Measurements from ENCODE around the gene CCDC12.

The CCDC12 gene

DNA sequence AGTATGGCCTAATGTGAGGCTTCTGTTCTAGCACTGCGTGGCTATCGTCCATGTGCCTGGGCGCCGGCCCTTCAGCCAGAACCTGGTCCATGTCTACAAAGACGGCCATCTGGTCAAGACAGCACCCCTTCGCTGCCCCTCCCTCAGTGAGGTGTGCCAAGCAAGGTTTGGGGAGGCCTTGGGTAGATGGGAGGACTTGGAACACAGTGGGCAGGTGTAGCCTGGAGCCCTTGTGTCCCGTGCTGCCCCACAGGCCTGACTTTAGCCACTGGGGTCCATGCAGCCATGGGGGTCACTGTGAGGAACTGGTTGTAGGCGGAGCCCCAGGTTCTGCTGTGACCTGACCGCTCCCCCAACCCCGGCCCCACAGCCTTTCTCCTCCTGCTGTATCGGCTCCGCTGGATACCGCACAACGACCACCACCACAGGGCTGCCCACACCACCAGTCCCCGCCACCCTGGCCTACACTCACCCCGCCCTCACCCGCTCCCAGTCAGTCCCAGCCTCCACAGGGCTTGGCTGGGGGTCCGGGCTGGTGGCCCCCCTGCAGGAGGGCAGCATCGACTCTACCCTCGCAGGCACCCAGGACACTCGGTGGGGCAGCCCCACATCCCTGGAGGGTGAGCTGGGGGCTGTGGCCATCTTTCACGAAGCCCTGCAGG lies 19.5 kb upstream of the CCDC12 start:
- no peak for DNase-seq

DNA sequence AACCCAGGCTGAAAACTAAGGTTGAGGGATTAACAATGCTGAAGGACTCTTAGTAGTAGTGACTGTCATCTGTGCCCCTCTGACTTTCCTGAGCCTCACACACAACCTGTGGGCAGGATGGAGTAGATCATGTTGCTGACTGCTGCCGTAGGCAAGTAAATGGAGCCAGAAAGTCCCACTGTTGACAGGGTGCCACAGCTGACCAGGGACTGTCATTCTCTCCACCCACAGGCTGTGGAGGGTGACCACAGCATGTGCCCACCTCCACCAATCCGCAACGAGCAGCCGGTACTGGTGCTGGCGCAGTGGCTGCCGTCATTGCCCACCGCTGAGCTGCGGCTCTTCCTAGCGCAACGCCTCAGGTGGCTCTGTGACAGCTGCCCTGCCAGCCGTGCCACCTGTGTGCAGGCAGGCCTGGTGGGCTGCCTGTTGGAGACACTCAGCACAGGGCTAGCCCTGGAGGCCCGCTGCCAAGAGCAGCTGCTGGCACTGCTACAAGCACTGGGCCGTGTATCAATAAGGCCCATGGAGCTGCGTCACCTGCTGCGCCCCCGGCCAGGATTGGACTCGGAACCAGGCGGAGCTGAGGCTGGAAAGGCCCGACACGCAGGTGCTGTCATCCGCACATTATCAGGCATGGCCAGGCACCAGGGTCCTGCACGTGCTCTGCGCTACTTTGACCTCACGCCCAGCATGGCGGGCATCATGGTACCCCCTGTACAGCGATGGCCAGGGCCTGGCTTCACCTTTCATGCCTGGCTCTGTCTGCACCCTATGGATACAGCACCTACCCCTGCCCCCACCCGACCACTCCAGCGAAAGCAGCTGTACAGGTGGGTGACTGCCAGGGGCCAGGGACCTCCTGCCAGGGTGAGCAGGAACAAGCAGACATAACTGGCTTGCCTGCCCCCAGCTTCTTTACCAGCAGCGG lies 18.5 kb upstream of the CCDC12 start:
- DNase-seq, result no peak

DNA sequence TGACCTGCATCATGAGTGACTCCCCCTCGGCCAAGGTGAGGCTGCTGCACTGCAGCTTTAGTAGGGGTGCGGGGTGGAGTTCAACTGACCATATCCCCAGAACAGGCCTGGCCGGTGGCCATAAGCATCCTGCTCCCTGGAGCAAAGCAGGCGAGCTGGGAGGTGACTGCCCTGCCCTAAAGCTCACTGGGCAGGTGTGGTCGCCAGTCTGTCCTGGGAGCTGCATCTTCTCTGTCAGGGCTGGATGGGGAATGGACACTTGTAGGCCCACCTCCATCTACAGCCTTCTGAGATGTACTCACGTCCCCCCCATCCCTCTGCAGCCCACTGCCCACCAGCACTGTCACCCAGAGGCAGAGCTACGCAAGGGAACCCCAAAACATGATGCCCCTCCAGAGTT lies 17.4 kb upstream of the CCDC12 start:
- DNase-seq, result no peak

DNA sequence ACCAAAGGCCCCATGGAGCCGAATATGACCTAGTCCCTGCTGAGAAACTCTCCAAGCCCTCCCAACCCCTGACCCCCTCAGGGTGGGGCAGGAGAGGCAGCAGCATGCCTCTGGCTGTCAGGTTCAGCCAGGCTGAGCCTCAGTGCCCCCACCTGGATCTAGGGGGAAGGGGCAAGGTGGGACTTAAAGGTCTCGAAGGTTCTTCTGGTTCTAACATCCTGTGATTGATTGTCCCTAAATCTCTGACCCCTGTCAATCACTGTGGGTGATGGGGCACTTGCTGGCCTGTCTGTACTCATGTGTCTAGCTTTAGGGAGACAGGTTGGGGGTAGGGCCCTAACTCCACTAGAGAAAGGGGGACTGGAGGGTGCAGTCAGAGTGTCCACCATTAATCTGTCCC lies 16.7 kb upstream of the CCDC12 start:
- DNase-seq, result no peak

DNA sequence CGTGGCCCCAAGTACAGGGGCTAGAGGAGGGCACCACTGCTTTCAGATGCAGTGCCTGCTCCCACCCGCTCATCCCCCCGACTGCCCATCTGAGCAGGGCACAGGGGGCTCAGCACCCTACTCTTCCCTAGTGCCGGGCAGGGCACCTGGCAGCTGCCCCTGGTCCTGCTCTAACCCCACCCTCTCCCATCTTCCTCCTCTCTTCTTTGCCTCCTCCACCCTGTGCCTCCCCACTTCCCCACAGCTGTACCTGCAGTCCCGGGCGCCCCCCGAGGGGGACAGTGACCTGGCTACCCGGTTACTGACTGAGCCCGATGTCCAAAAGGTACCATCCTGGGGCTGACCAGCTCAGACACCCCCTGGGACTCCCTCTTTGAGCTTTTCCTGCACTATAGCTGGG lies 15.7 kb upstream of the CCDC12 start:
- no peak for DNase-seq

DNA sequence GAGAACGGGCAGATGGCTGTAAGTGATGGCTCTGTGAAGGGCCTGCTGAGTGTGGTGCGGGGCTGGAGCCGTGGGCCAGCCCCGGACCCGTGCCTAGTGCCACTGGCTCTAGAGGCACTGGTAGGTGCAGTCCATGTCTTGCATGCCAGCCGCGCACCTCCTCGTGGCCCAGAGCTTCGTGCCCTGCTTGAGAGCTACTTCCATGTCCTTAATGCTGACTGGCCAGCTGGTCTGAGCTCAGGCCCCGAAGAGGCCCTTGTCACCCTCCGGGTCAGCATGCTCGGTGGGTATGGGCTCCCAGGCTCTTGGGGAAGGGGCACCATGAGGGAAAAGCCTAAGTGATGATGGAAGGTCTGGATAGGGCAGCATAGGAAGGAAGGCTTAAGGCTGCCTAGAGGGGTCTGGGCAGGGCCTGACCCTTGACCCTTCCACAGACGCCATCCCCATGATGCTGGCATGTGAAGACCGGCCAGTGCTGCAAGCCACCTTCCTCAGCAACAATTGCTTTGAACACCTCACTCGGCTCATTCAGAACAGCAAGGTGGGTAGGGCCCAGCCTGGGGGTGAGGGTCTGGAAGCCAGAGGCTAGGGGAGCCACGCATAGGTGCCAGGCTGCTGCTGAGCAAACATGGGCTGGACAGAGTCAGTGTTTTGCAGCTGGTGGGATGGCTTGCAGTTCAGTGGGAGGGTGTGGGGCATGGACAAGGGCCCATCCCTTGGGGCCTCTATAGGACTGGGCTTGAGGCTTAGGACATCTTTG lies 15.0 kb upstream of the CCDC12 start:
- DNase-seq, result no peak

DNA sequence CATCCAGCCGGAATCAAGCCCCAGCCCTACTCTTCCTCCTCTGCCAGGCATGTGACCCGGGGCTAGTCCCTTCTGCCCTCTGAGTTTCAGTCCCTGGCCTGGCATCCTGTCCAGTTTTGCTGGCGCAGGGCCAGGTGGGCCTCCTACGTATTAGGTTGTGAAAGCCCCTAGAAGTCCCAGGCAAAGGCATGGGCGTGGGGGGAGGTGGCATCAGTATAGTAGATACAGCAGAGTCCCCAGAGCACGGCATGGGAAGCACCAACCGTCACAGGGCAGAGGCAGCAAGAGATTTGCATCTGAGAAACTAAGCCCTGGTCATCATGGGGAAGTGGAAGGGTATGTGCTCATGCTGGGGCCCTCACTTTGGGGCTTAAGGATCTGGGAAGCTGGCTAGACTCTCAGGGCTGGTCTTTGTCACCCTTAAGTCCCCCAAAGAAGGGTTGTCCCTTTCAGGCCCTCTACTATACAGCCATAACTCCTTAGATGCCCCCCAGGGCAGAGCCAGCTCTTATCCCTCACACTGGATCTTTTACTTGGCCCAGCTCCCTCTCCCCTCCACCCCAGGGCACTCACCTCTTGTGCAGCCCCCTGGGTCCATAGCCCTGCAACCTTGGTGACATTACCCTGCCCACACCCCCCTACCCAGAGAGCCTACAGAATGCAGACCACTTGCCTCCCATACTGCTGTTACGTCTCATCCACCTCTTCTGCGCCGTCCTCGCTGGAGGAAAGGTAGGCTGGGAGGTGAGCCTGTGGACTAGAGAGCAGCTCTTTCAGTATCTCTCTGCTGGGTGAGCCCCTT lies 14.2 kb upstream of the CCDC12 start:
- DNase-seq, result no peak

DNA sequence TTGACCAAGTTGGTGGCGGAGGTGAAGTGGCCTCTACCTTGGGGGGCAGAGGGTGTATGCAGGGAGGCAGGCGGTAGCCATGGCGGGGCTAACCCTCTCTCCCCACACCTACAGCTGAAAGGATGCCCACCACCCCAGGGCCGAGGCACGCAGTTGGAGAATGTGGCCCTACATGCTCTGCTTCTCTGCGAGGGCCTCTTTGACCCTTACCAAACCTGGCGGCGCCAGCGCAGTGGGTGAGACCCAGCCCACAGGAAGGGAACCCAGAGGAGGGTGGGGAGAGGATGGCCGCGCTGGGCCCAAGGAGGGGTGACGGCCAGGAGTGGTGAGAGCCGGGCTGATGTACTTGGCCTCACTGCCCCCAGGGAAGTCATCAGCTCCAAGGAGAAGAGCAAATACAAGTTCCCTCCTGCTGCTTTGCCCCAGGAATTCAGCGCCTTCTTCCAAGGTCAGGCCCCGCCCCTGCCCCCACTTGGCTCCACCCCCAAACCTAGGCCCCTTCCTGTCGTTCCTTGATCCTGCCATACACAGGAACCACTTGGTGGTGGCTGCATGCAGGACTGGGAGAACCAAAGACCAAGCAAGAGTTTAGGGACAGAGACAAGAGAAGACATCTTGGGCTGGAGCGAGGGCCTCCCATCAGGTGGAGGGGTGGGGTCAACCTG lies 12.7 kb upstream of the CCDC12 start:
- DNase-seq, result no peak

DNA sequence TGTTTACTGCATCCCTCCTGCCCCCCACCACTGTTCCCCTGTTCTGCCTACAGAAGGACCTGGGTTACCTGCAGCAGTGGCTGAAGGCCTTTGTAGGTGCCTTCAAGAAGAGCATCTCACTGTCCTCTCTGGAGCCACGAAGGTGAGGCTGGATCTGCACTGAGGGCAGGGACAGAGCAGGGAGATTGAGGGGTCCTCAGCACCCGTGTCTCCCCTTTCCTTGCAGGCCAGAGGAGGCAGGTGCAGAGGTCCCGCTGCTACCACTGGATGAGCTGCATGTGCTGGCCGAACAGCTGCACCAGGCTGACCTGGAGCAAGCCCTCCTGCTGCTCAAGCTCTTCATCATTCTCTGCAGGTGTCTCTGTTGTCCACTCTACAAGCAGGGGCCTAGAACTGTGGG lies 12.1 kb upstream of the CCDC12 start:
- no peak for DNase-seq

DNA sequence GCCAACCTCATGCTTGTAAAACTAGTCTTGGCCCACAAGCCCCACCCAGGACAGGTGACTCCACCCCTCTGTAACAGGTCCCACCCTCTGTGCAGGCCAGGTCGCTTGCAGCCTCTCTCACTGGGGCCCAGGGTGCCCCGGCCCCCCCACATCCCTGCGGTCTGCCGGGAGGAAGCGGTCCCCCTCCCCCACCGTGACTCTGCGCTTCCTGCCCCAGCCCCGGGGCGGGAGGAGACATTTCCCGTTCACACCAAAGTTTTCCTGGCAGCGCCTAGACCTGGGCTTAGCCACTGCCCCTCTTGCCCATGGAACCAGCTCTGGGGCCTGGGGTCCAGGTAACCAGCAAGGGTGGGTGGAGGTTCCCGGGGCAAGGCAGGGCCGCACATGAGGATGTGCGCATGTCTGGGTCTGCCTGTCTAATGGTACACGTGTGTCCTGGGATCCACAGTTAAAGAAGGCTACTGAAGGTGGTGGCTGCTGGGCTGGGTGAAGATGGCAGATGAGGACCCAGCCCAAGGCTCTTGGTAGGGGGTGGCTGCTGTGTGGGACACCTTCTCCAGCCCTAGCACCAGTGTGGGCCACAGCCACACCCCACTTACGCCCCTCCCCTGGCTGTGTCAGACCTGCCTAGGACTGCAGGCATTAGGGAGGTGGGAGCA lies 11.3 kb upstream of the CCDC12 start:
- no peak for DNase-seq

DNA sequence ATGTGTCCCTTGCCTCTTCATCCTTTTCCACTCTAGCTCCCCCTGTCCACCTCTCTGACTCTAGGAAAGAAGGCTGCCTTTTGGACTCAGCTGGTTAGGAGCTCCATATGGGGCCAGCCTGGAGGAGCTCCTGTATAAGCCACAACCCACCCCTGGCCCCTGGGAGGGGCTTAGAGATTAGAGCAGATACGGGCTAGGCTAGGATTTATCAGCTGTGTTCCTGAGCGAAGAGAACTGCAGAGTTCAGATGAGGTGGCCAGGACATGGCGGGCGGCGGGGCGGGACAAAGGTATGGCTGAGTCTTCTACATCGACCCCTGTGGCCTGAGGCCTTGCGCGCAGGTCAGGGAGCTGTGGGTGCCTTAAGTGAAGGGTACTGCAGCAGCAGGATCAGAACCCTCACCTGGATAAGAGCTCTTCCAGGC lies 10.8 kb upstream of the CCDC12 start:
- DNase-seq, result no peak

DNA sequence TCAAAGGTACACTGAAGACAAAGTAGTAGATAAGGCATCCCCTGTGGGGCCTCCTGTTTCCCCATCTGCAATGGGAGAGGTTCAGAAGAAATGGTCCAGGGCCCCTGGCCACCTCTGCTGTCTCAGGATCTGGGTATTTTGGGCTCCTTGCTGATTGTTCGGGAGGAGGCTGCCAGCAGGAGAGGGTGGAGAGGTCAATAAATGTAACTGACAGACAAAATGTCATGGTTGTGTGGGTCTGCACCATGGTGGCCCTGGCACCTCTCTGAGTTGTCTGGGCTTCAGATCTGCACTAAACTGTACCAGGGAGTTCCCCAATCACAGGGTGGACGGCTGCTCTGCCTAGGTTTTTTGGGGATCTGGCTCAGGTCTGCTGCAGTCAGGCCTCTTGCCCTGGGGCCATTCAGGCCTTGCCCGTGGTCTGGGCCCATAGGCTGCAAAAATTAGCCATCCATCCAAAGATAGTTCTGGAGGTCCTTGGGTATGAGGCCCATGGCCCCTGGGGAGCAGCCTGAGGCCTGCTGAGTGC lies 10.3 kb upstream of the CCDC12 start:
- no peak for DNase-seq

DNA sequence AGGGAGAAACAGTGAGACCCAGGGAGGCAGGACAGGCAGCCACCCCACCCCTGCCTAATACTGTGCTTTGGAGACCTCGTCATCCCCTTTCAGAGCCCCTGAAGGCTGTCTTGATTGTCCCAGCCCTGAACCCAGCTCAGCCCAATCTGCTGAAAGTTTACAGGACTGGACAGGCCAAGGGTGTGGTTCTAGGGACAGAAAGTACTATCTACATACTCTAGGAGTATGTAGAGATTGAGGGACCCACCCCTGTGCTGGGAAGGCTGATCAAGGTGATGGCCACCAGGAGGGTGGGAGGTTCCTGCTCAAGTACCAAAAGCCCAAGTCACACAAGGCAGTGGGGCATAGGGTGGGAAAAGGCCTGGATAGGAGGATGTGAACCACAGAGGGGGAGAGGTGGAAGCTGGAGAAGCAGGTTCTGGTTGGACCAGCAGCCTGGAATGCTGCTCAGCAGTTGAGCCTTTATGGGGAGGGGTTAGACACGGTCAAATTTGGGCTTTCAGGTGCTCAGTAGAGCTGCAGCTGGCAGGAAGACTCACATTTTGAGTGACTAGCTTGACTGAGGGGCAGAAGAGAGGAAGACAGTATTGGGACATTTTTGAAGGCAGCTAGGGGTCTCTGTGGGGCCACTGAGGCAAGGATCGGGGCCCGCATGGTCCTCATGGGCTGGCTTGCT lies 9.6 kb upstream of the CCDC12 start:
- DNase-seq, result no peak

DNA sequence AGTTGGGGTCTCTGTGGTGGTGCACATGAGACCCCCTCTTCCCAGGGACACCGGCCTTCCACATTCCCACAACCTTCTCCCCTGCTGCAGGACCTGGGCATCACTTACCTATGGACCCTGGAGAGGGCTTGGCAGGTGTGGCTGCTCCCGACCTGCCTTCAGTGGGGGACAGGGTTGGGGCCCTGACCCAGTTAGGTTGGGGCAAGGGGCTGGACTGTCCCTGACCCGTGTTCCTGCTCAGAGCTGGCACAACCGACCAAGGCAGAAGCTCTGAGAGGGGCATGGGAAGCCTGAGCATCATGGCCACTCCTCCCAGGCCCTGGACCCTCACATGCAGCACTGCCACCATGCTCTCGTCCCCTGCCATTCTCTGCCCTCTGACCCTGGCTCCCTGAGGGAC lies 9.0 kb upstream of the CCDC12 start:
- no peak for DNase-seq

DNA sequence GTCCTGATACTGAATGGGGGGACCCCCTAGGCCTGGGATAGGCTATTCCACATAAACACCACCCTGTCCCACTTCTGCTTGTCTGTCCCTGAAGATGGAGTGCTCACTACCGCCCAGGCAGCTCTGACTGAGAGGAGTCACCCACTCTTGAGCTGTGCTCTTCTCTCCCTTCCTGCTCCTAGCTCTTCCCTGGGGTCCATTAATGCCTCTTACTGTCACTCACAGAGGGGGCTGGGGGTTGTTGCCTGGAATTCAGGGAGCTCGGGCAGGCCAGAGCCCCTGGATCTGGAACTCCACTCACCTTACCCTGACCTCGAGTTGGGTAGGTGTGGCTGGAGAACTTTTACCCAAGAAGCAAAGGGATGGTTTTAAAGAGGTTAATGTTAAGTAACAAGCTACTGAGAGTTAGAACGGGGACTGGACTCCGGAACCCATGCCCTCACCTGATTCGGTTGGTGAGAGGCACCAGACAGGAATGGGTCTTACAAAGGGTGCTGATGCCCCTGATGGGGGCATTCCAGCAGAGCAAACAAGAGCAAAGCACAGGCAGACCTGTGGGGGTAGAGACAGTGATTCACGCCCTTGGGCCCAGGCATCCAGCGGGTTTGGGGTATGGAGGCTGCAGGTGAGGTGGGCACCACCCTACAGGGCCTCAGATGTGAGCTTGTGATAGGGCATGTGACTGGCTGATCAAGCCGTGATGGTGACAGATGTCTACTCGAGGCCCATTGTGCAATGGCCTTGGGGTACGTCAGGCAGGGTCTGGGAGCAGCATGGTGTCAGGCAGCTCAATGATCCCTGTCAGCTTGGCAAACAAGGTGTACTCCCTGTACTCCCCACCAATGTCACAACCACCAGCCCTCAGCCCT lies 8.3 kb upstream of the CCDC12 start:
- no peak for DNase-seq

DNA sequence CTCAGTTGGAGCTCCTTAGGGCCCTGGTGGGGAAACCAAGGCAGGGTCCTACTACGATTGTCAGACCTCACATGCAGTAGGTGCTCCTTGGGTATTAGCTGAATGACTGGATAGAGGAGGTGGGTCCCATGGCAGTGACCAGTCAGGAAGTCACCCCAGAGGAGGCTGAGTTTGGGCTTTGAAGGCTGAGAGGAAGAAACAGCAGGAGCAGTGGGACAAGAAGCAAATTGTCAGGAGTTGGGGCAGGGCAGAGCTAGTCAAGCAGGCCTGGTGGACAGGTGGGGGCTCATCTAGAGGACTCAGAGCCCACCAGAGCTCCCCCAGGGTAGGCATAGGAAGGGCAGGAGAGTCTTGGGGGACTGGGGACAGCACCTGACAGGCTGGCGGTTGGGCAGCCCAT lies 6.0 kb upstream of the CCDC12 start:
- DNase-seq, result no peak

DNA sequence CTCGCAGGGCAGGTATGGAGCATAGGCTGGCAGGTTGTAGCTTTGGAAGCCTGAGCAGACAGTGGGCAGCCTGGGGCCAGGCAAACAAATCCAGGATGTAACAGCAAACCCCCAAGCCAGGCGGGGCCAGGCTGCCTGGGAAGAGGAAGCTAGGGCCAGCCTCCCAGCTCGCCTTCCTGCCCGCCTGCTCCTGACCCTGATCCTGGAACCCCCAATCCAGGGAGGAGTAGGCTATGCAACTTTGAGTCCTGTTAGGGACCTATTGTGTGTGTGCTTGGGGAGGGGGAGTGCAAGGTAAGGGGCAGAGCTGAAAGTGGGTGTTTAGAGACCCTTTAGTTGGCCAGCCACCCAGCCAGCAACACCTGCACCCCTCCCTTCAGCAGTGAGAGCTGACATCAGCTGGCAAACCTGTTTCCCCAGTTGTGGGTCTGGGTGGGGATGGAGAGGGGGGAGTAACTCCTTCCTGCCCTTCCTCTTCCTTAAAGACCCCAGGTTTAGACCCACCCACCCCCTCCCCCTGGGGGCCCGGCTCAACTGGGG lies 5.5 kb upstream of the CCDC12 start:
- DNase-seq, result no peak

DNA sequence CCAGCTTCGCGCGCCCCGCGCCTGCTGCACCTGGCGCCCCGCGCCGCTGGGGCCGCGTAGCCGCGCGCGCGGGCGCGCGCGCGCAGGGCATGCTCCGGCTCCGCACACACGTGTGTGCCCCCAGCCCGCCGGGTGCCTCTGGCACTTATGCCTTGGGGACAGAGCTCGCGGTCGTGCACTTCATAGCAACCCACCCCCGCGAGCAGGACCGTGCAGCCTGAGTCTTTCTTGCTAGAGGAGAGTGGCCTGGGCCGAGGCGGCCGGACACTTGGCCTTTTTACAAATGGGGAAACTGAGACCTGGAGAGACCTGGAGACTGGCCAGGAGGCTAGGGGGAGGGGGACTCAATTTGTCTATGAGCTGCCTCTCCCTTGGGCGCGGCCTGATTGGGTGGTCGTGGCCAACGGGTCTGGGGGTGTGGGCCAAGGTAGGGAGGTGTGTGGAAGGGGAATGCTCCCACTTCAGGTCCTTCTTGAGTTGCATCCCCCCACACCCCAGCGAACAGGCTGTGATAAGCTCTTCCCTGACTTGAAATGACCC lies 3.5 kb upstream of the CCDC12 start:
- DNase-seq, result no peak

All from NCI-H1436 treated with DMSO at 0.1 percent for 48 hours (cell line).